Activated T-helper 9 cell treated with anti-CD3 and anti-CD28 coated beads, Interleukin-2, amount 50 U/mL, for 16 hours (primary cell): Measurements from ENCODE around the gene SLC9A3.

Source experiments
- DNase-seq: peaks from one replicate; pipeline ENCODE4 v3.0.0-alpha.2; 2020; ENCODE audit warnings: low read depth

The SLC9A3 gene

GRCh38 chr5:428754-429452 is 95.3 kb downstream of the SLC9A3 start:
- DNase-seq = no peak

GRCh38 chr5:428219-428618 is 96.0 kb downstream of the SLC9A3 start:
- no peak for DNase-seq

- no peak for DNase-seq
Measured at GRCh38 chr5:427415-428087, 96.7 kb downstream of the SLC9A3 start.

GRCh38 chr5:426392-426976 is 97.8 kb downstream of the SLC9A3 start:
- DNase-seq = no peak

GRCh38 chr5:425714-426113 is 98.5 kb downstream of the SLC9A3 start:
- DNase-seq = no peak

- no peak for DNase-seq
Measured at GRCh38 chr5:424301-425110, 99.7 kb downstream of the SLC9A3 start.

- DNase-seq = no peak
Measured at GRCh38 chr5:423626-424261, 100.5 kb downstream of the SLC9A3 start.

- no peak for DNase-seq
Measured at GRCh38 chr5:423233-423565, 101.0 kb downstream of the SLC9A3 start.

- no peak for DNase-seq
Measured at GRCh38 chr5:422323-423232, 101.7 kb downstream of the SLC9A3 start.

- no peak for DNase-seq
Measured at GRCh38 chr5:421901-422300, 102.3 kb downstream of the SLC9A3 start.

- DNase-seq = no peak
Measured at GRCh38 chr5:421287-421880, 102.9 kb downstream of the SLC9A3 start.

- no peak for DNase-seq
Measured at GRCh38 chr5:420632-421286, 103.5 kb downstream of the SLC9A3 start.
